HuH-7 (cell line): Measurements from ENCODE around the gene RACGAP1.
"Not testable (repeated sequence)": the region's sequence is repeated elsewhere in the genome, so short reads cannot be mapped to it uniquely, and the experiment has no call there.

Experiments used
- DNase-seq: peaks from one replicate; pipeline ENCODE4 v3.0.0; 2011; ENCODE audit warnings: low spot score

Gene RACGAP1

DNA sequence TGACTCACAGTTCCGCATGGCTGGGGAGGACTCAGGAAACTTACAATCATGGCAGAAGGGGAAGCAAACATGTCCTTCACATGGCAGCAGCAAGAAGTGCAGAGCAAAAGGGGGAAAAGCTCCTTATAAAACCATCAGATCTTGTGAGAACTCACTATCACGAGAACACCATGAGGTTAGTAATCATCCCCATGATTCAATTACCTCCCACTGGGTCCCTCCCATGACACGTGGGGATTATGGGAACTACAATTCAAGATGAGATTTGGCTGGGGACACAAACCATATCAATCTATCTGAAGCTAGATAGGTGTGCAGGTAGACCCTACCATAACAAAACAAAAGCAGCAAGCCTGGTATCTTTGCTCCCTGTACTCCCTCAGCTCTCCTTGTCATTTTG is 38.8 kb downstream of the RACGAP1 start:
- DNase-seq, result not testable (repeated sequence)

DNA sequence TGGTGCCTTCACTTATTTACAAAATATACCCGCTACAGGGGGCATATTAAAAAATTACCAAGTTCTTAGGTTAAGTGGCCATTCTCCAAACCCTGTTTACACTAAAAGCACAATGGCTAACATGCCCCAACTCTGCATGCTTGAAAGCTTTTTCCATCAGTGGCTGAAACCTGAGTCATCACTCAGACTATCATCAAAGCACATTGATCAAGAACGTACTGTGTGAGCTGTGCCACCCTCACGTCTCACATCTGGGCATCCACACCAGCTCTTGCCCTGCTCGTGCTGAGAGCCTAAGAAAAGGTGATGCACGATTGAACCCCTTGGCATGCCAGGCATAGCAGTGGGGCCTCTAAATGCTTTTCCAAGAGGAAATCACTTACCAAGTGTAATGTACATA is 39.3 kb downstream of the RACGAP1 start:
- no peak for DNase-seq

DNA sequence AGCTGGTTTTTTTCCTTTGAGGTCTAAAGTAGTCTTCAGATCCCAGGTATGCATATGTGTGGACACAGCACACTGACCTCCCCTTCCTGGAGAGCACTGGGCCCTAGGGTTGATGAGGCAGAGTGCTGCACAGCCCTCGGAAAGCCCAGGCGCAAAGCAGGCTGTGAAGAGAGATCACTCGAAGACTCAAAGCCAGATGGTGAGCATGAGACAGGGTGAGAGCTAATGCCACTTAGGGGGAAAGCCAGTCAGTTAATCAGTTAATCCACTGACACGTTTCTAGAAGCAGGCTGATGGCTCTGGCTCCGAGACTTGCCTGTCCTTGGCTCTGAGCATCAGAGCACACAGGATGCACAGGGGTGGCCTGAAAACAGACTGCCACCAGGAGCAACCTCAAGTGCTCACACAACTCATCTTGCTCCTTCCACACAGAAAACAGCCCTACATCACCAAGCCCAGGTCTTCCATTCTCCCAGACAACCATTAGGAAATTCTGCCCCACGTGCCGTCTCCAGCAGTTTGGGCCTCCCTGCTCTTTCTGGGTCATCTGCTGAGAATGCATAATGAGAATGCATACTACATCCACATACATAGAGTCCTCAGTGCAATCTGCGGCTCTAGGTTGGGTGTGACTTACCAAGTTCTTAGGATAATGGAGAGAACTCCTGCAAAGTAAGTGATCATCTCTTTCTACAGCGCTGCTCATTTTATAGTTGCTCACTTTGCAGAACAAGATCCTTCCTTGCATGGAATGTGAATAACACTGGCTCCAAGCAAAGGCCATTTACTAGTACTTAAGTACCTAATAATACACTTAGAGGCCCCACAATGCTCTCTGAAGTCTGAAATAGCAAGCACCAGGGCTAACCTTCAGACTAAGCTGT is 40.6 kb downstream of the RACGAP1 start:
- no peak for DNase-seq

DNA sequence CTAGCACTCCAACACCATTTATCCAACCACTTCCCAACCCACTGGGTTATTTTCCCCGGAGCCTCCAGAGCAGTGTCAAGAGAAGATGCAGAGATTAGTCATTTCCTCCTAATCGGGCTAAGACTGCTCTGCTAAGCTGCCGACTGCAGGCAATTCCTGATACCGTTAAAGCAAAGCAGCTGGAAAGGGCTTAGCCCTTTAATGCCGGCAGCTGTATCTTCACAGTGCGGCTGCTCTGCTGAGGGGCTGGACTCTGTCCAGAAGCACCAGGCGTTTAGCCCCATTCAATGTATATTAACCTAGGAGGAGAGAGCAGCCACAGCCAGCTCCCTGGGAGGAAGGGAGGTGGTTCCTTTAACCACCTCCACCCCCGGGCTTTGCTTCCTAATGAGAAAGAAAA is 41.4 kb downstream of the RACGAP1 start:
- DNase-seq, result no peak

DNA sequence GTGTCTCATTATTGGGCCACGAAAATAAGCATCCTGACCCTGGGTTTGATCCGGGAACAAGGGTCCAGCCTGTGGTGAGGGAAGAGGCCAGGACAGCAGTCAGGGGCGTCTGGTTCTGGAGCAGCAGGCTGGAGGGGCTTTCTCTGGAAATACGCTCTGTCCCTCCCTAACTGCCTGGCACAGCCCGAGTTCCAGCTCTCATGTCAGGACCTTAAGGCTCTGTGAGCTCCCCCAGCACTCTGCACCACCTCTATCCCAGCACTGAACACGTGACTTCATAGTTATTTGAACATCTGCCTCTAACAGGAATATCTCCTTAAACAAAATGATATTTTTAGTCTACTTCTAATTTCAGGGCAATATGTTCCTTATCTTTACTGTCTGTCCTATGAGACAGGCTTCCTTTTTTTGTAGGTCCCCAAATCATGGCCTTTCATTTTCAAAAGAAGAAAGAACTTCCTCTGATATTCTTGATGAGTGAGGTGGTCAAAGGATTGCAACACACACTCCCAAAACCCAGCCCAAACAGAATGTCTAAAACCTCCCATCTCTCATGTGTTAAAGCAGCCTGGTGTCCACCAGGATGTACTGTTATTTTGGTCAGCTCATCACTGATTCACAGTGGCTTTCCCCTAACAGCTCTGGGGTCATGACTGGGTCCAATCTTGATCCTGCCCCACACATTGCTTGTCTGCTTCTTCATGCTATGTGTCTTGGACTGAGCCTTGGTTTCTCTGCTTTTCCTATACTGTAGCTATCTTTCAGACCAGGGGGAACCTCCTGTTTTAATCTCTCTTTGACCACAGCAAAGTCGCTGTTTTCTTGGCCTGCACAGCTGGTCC is 42.8 kb downstream of the RACGAP1 start:
- DNase-seq, result no peak

DNA sequence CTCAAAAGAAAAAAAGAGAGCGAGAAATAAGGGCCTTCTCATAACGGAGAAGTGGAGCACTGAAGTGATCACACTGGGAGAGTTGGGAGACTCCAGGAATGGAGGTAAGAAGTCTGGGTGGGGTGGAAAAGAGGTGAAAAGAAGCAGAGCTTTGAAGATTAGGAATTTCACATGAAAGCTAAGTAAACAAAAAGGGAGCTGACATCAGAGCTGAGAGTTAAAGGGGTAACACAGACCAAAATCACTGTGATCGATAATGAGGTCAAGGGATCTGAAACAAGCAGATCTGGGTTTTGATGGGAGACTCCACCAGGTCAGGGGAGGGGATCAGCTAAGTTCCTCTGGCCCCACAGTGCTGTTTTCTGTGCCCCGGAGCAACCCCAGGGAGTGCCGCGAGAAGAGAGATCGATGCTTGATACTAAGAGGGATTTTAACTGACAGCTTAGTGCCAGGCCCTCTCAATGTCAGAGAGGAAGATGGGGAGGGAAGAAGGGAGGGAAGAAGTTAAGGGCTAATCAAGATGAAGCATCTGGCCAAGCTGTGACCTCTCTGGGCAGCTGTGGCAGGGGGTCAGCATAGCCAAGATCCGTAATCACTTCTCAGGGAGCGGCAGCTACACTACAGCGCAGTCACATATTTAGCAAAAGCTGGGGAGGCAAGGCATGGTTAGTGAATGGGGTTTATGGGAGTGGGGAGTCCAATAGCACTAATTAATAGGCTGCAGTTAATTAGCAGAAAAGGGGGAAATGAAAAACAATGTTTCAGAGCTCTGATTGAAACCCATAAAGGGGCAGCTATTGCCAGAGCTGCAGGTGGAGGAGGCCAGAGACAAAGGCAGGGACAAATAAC is 44.6 kb downstream of the RACGAP1 start:
- DNase-seq, result no peak

DNA sequence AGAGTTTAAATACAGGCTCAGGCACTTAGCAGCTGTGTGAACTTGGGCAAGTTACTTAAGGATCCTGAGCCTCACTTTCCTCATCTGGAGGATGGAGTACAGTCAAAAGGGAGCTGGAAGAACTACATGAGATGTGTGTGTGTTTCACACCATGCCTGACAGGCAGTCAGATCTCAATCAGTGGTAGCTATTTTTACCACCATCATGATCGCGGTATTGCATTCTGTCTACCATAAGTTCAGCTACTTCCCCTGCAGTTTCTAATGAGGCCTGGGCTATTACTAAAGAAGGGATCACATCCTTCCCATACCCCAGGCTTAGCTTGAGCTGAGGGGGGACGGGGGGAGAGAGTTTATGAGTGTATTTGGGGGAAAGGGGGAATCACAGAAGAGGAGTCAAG is 45.5 kb downstream of the RACGAP1 start:
- no peak for DNase-seq

DNA sequence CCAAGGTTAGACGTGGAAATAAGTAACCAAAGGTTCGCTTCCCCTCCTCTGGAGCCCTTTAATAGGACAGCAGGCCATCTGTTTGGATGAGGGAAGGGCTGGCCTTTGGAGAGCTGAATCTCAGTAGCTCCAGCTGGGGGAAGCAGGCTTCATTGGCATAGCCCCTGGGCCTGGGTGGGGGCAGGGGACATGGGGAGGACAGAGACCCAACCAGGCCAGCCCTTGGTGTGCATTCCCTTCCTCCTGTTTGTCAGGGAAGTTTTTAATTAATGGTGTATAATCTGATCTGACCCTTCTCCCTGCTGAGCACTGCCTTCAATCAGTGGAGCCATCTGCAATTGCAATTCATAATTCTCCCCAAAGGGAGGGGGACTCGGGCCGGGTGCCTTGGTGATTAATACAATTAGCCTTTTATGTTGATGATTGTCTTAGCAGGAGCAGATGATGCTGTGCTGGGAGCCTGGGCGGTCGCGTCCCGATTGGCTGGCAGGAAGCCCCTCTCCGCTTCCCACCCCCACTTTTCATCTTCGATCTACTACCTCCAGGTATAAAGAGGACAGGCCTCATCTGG is 46.2 kb downstream of the RACGAP1 start:
- DNase-seq, result no peak

DNA sequence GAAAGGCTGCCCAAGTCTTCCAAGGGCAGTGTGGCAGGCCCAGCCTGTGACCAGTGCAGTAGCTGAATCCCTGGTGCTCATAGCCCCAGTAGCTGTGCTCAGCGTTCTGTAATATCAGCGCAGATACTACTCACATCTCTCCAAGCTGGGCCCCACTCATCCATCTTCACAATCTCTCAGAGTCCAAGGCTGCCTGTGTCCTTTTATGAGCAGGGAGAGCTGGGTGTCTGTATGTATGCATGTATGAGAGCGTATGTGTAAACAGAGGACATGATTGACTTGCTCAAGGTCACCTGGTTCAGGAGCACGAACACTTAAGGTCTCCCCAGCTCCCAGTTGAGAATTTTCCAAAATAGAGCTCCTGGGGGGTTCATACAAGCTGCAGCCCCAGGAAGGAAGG is 47.2 kb downstream of the RACGAP1 start:
- no peak for DNase-seq

DNA sequence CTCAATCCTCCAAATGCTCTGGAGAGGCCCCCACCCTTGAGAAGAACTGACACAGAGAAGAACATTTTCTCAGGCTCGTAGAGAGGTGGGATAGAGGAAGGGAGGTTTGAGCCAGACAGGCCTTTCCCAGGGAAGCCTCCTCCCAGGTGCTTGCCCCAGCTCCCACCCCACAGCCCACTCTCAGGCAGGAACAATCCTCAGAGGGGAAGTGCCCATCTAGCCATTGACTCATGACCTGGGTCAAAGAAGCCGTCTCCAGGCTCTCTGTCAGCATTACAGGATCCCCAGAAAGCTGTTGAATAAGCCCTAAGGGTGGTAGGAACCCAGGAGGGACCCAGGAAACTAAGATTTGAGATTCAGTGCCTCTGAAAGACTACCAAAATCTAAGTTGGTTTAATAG is 48.7 kb downstream of the RACGAP1 start:
- no peak for DNase-seq

DNA sequence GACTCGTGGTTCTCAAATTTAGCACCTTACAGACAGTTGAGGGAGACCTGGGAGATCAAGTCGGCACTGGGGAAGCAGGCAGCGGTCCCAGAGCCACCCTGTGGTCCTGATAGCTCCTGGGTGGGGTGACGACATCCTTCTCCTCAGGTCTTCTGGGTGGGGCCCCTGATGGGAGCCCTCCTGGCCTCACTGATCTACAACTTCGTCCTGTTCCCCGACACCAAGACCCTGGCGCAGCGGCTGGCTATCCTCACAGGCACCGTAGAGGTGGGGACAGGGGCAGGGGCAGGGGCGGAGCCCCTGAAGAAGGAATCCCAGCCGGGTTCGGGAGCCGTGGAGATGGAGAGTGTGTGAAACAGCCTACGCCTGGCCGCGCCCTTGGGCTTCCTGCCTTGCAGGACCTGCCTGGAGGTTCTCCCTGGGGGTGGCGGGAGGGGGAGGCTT is 50.0 kb downstream of the RACGAP1 start:
- DNase-seq, result no peak

DNA sequence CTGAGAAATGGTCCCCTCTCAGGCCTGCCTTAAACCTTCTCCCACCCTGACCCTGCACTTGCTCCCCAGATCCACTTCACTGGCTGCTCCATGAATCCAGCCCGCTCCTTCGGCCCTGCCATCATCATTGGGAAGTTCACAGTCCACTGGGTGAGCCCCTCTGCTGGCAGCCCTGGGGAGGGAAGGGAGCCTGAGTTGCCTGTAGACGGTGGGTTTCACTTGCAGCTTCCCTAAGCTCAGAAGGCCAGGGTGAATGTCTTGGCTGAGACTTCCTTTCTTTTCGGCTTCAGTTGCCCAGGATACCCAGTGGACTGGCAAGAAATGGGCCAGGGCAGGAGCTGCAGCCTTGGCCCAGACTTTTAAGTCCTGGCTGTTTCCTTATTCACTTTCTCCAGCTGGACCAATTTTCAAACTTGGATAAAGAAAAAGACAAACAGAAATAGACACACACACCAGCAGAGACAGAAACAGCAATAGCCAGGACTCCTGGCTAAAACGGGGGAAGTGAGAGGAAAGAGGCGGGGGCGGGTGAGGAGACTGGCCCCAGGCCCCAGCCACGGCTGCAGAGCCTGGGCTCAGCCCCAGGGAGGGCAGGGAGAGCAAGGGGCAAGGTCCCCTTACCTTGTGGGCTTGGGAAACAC is 50.5 kb downstream of the RACGAP1 start:
- DNase-seq, result no peak

DNA sequence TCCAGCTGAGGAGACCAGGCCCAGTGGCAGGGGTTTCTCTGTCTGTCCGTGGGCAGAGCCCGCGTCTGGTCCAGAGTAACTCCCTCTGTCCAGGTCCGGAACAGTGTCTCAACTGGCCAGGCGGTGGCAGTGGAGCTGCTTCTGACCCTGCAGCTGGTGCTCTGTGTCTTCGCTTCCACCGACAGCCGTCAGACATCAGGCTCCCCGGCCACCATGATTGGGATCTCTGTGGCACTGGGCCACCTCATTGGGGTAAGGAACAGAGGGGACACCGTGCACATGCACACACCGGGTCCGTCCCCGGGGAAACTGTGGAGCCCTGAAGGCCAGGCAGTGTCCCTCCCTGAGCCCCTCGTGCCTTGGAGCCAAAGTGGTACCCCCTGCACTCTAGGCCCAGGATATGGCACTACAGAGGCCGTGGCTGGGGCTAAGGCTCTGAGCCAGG is 51.0 kb downstream of the RACGAP1 start:
- DNase-seq, result peak; percentile 76

DNA sequence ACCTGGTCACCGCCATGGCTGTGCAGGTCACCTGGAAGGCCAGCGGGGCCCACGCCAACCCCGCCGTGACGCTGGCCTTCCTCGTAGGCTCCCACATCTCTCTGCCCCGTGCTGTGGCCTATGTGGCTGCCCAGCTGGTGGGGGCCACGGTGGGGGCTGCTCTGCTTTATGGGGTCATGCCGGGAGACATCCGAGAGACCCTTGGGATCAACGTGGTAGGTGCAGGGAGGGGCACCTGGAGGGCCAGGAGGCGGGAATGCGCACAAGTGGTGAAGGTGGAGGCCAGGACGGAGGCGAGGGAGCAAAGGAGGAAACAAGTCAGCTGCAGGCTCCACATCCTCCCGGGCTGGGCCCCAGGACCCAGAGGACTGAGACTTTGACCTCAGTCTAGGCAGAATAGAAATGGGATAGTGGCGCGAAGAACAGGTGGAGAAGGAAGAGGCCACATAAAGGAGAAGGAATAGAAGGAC is 51.9 kb downstream of the RACGAP1 start:
- no peak for DNase-seq

DNA sequence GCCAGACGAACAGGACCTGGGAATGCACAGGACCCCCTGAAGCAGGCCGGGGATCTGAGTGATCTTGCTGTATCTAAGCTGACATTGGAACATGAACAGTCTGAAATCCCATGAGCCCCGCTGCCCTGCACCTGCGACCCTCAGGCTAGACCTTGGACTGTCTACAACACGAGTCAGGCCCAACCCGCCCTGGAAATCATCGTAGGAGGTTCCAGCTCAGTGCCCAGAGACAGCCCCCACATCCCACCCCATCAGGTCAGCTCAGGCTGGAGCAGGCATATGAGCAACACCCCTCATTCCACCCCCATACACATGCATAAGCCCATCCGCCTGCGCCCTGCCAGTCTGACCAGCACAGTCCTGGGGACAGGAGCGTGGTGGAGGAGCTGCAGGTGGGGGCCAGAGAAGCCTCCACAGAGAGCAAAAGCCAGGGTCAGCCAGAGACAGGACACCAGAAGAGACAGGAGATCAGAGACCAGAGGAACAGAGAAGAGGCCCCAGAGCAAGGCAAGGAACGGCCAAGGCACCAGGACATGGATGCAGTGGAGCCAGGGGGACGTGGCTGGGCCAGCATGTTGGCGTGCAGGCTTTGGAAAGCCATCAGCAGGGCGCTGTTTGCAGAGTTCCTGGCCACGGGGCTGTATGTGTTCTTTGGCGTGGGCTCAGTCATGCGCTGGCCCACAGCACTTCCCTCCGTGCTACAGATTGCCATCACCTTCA is 52.5 kb downstream of the RACGAP1 start, which contains the start of gene AQP6:
Gene AQP6 (plus strand): TSS at position 307 of the 720 bp plus-strand sequence. CDS start 227 bp downstream, at position 534.
- no peak for DNase-seq

DNA sequence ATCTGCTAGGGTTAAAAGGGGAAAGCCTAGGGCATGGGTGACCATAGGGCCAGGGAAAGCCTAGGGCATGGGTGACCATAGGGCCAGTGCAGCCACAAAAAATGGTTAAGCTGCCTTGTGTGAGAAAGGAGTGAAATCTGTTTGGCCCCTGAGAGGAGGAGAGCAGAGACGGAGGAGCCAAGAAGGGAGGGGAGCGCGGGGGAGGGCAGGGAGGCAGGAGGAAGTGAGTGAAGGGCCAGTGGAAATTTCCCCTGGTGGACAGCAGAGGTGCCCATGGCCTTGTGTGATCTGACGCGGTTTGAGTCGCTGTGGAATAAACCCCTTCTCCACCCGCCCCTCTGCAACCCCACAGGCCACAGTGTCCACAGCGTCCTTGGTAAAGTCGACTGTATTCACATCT is 53.2 kb downstream of the RACGAP1 start:
- DNase-seq, result no peak

DNA sequence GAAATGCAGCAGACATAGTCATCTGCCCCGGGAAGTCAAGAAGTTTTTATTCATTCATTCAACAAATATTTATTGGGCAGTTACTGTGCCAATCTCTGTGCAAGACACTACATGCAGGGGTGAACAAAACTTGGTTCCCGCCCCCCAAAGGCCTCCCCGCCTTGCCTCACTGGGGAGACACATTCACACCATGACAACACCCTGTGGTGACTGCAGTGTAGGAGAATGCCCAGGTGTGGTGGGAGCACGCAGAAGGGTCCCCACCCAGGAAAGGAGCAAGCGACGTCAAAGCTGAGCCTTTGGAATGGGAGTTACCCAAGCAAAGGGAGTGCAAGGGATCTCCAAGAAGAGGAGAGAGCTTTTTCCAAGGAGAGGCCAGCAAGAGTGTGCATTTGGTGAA is 54.2 kb downstream of the RACGAP1 start:
- DNase-seq, result no peak

DNA sequence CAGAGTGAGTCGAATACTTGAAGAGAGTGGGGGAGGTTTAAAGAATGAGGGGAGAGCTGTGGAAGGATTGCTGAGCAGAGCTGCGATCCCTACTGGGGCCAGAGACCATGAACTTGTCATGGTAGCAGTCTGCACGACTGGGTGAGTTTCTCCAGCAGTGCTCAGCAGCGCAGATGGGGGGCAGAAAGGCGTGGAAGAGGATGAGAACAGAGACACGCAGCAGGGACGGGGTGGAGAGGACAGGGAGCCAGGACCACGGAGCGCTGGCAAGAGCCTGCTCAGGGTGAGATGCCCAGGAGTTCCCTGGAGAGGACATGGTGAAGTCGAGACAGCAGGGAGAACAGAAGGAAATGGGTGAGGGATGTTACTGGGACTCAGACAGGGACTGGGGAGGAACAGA is 54.6 kb downstream of the RACGAP1 start:
- peak; percentile 16 for DNase-seq

DNA sequence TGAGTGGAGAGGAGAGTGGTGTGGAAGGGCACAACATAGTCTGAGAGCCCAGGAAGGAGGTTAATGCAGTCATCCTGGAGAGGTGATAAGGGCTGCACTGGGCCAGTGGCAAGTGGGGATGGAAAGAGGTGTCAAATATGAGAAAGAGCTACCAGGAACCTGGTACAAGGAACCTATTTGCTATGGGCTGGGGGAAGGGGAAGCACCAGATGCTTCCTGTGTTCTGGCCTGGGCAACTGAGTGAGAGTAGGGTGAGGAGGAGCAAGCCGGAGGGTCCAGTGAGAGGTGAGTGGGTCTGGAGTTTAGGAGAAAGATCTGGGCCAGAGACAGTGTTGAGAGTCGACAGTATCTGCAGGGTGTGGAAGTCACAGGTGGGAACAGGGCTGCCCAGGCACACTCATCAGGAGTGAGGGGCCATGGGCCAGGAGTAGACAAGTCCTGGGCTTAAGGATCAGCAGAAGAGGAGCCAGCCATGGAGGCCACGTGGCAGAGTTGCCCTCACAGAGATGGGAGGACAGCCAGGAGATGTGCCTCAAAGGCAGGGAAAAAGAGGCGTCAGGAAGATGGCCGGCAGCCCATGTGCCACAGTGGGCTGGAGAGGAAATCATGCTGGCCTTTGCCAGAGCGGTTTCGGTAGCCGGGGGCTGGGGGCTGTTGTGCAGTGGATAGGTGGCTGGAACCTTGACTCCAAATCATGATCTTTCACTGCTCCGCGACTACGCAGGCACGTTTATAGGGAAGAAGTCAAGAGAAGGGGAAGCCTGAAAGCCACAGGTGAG is 55.5 kb downstream of the RACGAP1 start:
- no peak for DNase-seq

DNA sequence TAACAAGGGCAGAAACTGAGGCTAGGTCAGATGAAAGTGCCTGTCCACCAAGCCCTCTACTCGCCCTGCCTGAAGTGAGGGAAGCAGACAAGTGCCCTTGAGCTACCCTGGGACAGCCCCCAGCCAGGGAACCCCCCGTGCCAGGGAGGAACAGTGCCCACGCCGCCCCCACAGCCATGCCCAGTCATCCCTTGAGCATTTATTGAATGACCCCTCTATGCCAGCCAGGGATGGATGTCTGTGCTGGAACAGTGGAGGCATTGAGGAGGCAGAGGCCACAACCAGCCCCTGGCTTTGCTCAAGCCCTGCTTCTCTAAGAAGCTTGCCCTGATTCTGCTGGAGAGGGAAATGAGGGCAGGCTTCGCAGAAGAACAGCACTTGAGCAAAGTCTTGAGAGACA is 56.3 kb downstream of the RACGAP1 start:
- no peak for DNase-seq
